MM.1S (cell line): ENCODE measurements around the gene CNTRL.

Experiments
- DNase-seq: peaks from one replicate; pipeline ENCODE4 v3.0.0-alpha.2; 2015
- H2AFZ ChIP-seq: fragments of 300-600 bp; sonication (generic); 2 replicates; pipeline ENCODE4 v1.6.0; 2016; ENCODE audit warnings: antibody characterized with exemption, low read length
- H3F3A ChIP-seq: fragments of 300-600 bp; sonication (generic); 2 replicates; pipeline ENCODE4 v1.6.1; 2016; ENCODE audit warnings: mild to moderate bottlenecking, antibody characterized with exemption, low read length, moderate library complexity, mixed read lengths; ENCODE audit not compliant: insufficient read depth
- H3K27ac ChIP-seq: fragments of 300-600 bp; sonication (generic); 2 replicates; pipeline ENCODE4 v1.5.1; 2016; ENCODE audit warnings: mild to moderate bottlenecking, low read length
- H3K27me3 ChIP-seq: fragments of 300-600 bp; sonication (generic); replicated peaks from 2 replicates; pipeline ENCODE4 v1.6.0; 2016; ENCODE audit warnings: low read length; ENCODE audit not compliant: insufficient read depth
- H3K36me3 ChIP-seq: fragments of 300-600 bp; sonication (generic); replicated peaks from 2 replicates; pipeline ENCODE4 v1.6.1; 2016; ENCODE audit warnings: mild to moderate bottlenecking, low read length, mixed read lengths; ENCODE audit not compliant: insufficient read depth
- H3K4me1 ChIP-seq: fragments of 300-600 bp; sonication (generic); 2 replicates; pipeline ENCODE4 v1.6.1; 2016; ENCODE audit warnings: low read length, mixed read lengths
- H3K4me2 ChIP-seq: fragments of 300-600 bp; sonication (generic); 2 replicates; pipeline ENCODE4 v1.6.0; 2016; ENCODE audit warnings: low read depth, low read length
- H3K4me3 ChIP-seq: fragments of 300-600 bp; sonication (generic); 2 replicates; pipeline ENCODE4 v1.5.1; 2016; ENCODE audit warnings: low read length, mixed read lengths
- H3K79me2 ChIP-seq: fragments of 300-600 bp; sonication (generic); 2 replicates; pipeline ENCODE4 v1.6.1; 2016; ENCODE audit warnings: mixed run types, low read length, mixed read lengths
- H3K9ac ChIP-seq: fragments of 300-600 bp; sonication (generic); 2 replicates; pipeline ENCODE4 v1.6.1; 2016; ENCODE audit warnings: low read length, mixed read lengths
- H3K9me2 ChIP-seq: fragments of 300-600 bp; sonication (generic); replicated peaks from 2 replicates; pipeline ENCODE4 v1.6.1; 2016; ENCODE audit warnings: mild to moderate bottlenecking, low read length, mixed read lengths; ENCODE audit not compliant: insufficient read depth
- H3K9me3 ChIP-seq: fragments of 300-600 bp; sonication (generic); replicated peaks from 2 replicates; pipeline ENCODE4 v1.6.1; 2016; ENCODE audit warnings: mild to moderate bottlenecking, low read length, mixed read lengths; ENCODE audit not compliant: insufficient read depth
- H4K20me1 ChIP-seq: fragments of 300-600 bp; sonication (generic); 2 replicates; pipeline ENCODE4 v1.6.1; 2016; ENCODE audit warnings: mild to moderate bottlenecking, low read length, moderate library complexity, mixed read lengths; ENCODE audit not compliant: insufficient read depth
- CTCF ChIP-seq: fragments of 300-600 bp; sonication (generic); IDR thresholded peaks from 2 replicates; pipeline ENCODE4 v1.5.1; 2016; ENCODE audit warnings: antibody characterized with exemption, low read length, mixed read lengths
- EZH2 ChIP-seq: fragments of 300-600 bp; sonication (generic); optimal IDR thresholded peaks from 2 replicates; pipeline ENCODE3; 2017; ENCODE audit warnings: low read depth, mild to moderate bottlenecking, antibody characterized with exemption, low read length, mixed read lengths
- EZH2phosphoT487 ChIP-seq: fragments of 300-600 bp; sonication (generic); IDR thresholded peaks from 2 replicates; pipeline ENCODE4 v1.6.1; 2018; ENCODE audit warnings: antibody characterized with exemption, low read length

CNTRL gene

GRCh38 chr9:121187636-121188305 is 113.0 kb downstream of the CNTRL start:
- no peak overlapping the region for H2AFZ ChIP-seq
- H3K79me2 ChIP-seq = peaks cover 88% of the 10 kb centered on the region
- H3K4me3 ChIP-seq = no peak overlapping the region
- H4K20me1 ChIP-seq = peaks cover 19% of the 10 kb centered on the region
- DNase-seq = no peak
- no peaks in the 10 kb centered on the region for H3K9me3 ChIP-seq
- H3K27ac ChIP-seq = no peak overlapping the region
- no peaks in the 10 kb centered on the region for H3K9me2 ChIP-seq
- H3K4me1 ChIP-seq = no peaks in the 10 kb centered on the region
- H3K4me2 ChIP-seq = no peak overlapping the region
- no peaks in the 10 kb centered on the region for H3K27me3 ChIP-seq
- no peaks in the 10 kb centered on the region for H3F3A ChIP-seq
- H3K9ac ChIP-seq = no peak overlapping the region
- TF ChIP-seq EZH2 (no peak), CTCF (no peak), EZH2phosphoT487 (no peak)
- peaks cover 5% of the 10 kb centered on the region for H3K36me3 ChIP-seq

GRCh38 chr9:121189006-121189405 is 114.3 kb downstream of the CNTRL start:
- Histone ChIP-seq H3K9ac (no peak overlapping the region), H3K36me3 (peaks cover 5% of the 10 kb centered on the region), H3K27ac (no peak overlapping the region), H3K4me3 (no peak overlapping the region), H4K20me1 (peaks cover 25% of the 10 kb centered on the region), H2AFZ (no peak overlapping the region), H3K27me3 (no peaks in the 10 kb centered on the region), H3K9me3 (no peaks in the 10 kb centered on the region), H3K4me2 (no peak overlapping the region), H3K79me2 (peaks cover 91% of the 10 kb centered on the region), H3F3A (no peaks in the 10 kb centered on the region), H3K4me1 (no peaks in the 10 kb centered on the region), H3K9me2 (no peaks in the 10 kb centered on the region)
- TF ChIP-seq EZH2 (no peak), EZH2phosphoT487 (no peak), CTCF (no peak)
- no peak for DNase-seq

- Histone ChIP-seq H3K9ac (no peak overlapping the region), H4K20me1 (peaks cover 31% of the 10 kb centered on the region), H3K4me1 (no peaks in the 10 kb centered on the region), H3K79me2 (peaks cover 92% of the 10 kb centered on the region), H3K27ac (no peak overlapping the region), H3K27me3 (no peaks in the 10 kb centered on the region), H2AFZ (no peak overlapping the region), H3K4me2 (no peak overlapping the region), H3K4me3 (no peak overlapping the region), H3K9me2 (no peaks in the 10 kb centered on the region), H3K9me3 (no peaks in the 10 kb centered on the region), H3K36me3 (peaks cover 5% of the 10 kb centered on the region), H3F3A (no peaks in the 10 kb centered on the region)
- TF ChIP-seq CTCF = no peak
- TF ChIP-seq EZH2 = no peak
- no peak for TF ChIP-seq EZH2phosphoT487
- DNase-seq = no peak
Measured at GRCh38 chr9:121189660-121190059, 114.9 kb downstream of the CNTRL start.
